Testis (tissue), 3 donors: ENCODE data around the gene DHDDS. TPM values are rescaled to one million over a fixed set of nuclear protein-coding genes. Genes with fewer than 3 reads are reported as not detected.

Experiments
- DNase-seq: peaks from one replicate; pipeline ENCODE4 v3.0.0-alpha.2; 2019
- H3K27ac ChIP-seq, 2 donors: fragments of 200-600 bp; sonication (generic); one replicate each; pipeline ENCODE4 v1.5.1; 2019
- H3K27me3 ChIP-seq: fragments of 200-600 bp; sonication (generic); one replicate; pipeline ENCODE4 v1.5.1; 2019
- H3K36me3 ChIP-seq: fragments of 200-600 bp; sonication (generic); one replicate; pipeline ENCODE4 v1.5.1; 2017; ENCODE audit warnings: low read depth; ENCODE audit errors: missing control alignments
- H3K4me1 ChIP-seq: fragments of 200-600 bp; sonication (generic); one replicate; pipeline ENCODE4 v1.5.1; 2019
- H3K4me3 ChIP-seq, 2 donors: fragments of 200-600 bp; sonication (generic); one replicate each; pipeline ENCODE4 v1.5.1; 2017 to 2019
- H3K9me3 ChIP-seq: fragments of 200-600 bp; sonication (generic); one replicate; pipeline ENCODE4 v1.5.1; 2017
- POLR2A ChIP-seq: fragments of 450-650 bp; IDR thresholded peaks from one replicate; pipeline ENCODE4 v1.6.1; 2017; ENCODE audit warnings: antibody characterized with exemption, mild to moderate bottlenecking, moderate library complexity
- WGBS, 2 donors: methylation state at CpG; one replicate each; pipeline ENCODE4 v1.1.5; 2018; 5-methylcytosine and 5-hydroxymethylcytosine counted together
- intact Hi-C: fragments of 100-400 bp; cut with DNase I; formaldehyde crosslinking; loops from one replicate; pipeline ENCODE4 v1.15.1; 2023; ENCODE audit warnings: low total_unique reads
- polyA plus RNA-seq: library from polyadenylated mRNA; stranded (reverse); fragments of 350-450 nt; fragmentation: Illumina TruSeq; extraction: RNeasy Lipid Tissue Mini Kit (QIAGEN cat#74804); gene quantifications from one replicate; pipeline ENCODE4 v1.2.3, GENCODE V29; 2014; ENCODE audit warnings: low read depth, low replicate concordance; ENCODE audit not compliant: insufficient read depth
- total RNA-seq, 2 donors: library from RNA; depleted of rRNA; stranded (reverse); fragments of >200 nt; gene quantifications; one replicate each; pipeline ENCODE4 v1.2.3, GENCODE V29; 2016
- TF ChIP-seq, protein P1 (sequence below), 3 experiments: fragments of 450-650 bp in 2 of 3; fragments of 200-600 bp in 1 of 3; sonication (generic) in 1 of 3; IDR thresholded peaks; one replicate each; pipeline ENCODE4 v1.5.1; 2016 to 2019; ENCODE audit warnings: antibody characterized with exemption in 3 of 3, mild to moderate bottlenecking in 2 of 3, moderate library complexity in 1 of 3

Gene DHDDS
- total and polyA plus RNA-seq, 3 donors from 2014 or later = 31.5 to 60.7 (median 54.8) TPM

- no peaks in the 10 kb centered on the region for H3K36me3 ChIP-seq
Measured at GRCh38 chr1:26474818-26475217, 42.7 kb downstream of the DHDDS start.

GRCh38 chr1:26475989-26476388, 43.9 kb downstream of the DHDDS start:
- Histone ChIP-seq H3K36me3 (no peaks in the 10 kb centered on the region), H3K27ac (no peak overlapping the region), H3K9me3 (no peaks in the 10 kb centered on the region), H3K4me1 (peaks cover 15% of the 10 kb centered on the region), H3K27me3 (no peaks in the 10 kb centered on the region), H3K4me3 (no peak overlapping the region)
- intact Hi-C loops = no loop called here
- 81 to 83% methylated on average over 3 of the region's 3 CpGs for WGBS, 2 donors
- DNase-seq = no peak
- TF ChIP-seq, protein P1, sequence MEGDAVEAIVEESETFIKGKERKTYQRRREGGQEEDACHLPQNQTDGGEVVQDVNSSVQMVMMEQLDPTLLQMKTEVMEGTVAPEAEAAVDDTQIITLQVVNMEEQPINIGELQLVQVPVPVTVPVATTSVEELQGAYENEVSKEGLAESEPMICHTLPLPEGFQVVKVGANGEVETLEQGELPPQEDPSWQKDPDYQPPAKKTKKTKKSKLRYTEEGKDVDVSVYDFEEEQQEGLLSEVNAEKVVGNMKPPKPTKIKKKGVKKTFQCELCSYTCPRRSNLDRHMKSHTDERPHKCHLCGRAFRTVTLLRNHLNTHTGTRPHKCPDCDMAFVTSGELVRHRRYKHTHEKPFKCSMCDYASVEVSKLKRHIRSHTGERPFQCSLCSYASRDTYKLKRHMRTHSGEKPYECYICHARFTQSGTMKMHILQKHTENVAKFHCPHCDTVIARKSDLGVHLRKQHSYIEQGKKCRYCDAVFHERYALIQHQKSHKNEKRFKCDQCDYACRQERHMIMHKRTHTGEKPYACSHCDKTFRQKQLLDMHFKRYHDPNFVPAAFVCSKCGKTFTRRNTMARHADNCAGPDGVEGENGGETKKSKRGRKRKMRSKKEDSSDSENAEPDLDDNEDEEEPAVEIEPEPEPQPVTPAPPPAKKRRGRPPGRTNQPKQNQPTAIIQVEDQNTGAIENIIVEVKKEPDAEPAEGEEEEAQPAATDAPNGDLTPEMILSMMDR (IDR thresholded peaks at IDR 0.05) = no peak
- no peak for TF ChIP-seq POLR2A

More at GRCh38 chr1:26474818-26475217, 42.7 kb downstream of the DHDDS start:
- DNase-seq = no peak
- Histone ChIP-seq H3K9me3 (no peaks in the 10 kb centered on the region), H3K27me3 (no peaks in the 10 kb centered on the region), H3K27ac (no peak overlapping the region), H3K4me3 (no peak overlapping the region), H3K4me1 (peaks cover 15% of the 10 kb centered on the region)
- 92 to 94% methylated on average over 1 of the region's 1 CpG for WGBS, 2 donors
- intact Hi-C loops = no loop called here
- TF ChIP-seq POLR2A = no peak
- TF ChIP-seq, protein P1 (IDR thresholded peaks at IDR 0.05) = no peak

GRCh38 chr1:26476958-26477357, 44.8 kb downstream of the DHDDS start:
- TF ChIP-seq, protein P1 (IDR thresholded peaks at IDR 0.05) = no peak
- no peak for TF ChIP-seq POLR2A
- 85 to 87% methylated on average over 4 of the region's 4 CpGs for WGBS, 2 donors
- no peak for DNase-seq
- H3K27ac ChIP-seq = no peak overlapping the region
- no peaks in the 10 kb centered on the region for H3K27me3 ChIP-seq
- no peaks in the 10 kb centered on the region for H3K9me3 ChIP-seq
- no peaks in the 10 kb centered on the region for H3K36me3 ChIP-seq
- no peak overlapping the region for H3K4me3 ChIP-seq
- intact Hi-C loops = no loop called here
- peaks cover 10% of the 10 kb centered on the region for H3K4me1 ChIP-seq

DNA sequence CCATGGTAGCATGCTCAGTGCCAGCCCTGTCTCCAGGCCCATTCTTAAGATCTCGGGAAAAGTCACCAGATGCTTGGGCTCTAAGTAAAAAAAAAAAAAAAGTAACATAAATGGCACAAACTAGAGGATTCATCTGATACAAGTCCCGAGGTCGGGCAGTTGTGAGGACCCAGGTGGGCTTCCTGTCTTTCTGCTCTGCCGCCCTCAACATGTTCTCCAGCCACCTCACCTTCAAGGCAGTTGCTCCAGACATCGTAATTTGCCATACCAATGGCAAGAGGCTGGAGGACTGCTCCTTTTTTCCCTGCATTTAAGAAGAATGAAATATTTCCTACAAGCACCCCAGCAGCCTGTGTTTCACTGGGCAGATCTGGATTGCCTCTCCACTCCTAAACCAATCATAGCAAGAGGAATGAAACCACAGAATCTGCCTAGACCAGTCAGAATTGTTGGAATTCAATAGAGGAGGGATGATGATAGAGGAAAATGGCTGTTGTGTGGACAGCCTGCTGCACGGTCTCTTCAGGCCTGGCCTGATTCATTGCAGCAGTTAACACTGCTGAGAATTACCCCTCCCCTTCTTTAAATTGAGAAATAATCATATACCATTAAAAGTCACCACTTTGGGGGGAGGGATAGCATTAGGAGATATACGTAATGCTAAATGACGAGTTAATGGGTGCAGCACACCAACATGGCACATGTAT, 45.5 kb downstream of the DHDDS start:
- H3K36me3 ChIP-seq = no peaks in the 10 kb centered on the region
- TF ChIP-seq POLR2A = no peak
- TF ChIP-seq, protein P1 (IDR thresholded peaks at IDR 0.05) = no peak
- no peaks in the 10 kb centered on the region for H3K9me3 ChIP-seq
- intact Hi-C loops = no loop called here
- H3K4me1 ChIP-seq = peaks cover 10% of the 10 kb centered on the region
- no peak overlapping the region for H3K27ac ChIP-seq
- no peak overlapping the region for H3K4me3 ChIP-seq
- no peaks in the 10 kb centered on the region for H3K27me3 ChIP-seq
- 84 to 87% methylated on average over 8 of the region's 8 CpGs for WGBS, 2 donors
- no peak for DNase-seq

DNA sequence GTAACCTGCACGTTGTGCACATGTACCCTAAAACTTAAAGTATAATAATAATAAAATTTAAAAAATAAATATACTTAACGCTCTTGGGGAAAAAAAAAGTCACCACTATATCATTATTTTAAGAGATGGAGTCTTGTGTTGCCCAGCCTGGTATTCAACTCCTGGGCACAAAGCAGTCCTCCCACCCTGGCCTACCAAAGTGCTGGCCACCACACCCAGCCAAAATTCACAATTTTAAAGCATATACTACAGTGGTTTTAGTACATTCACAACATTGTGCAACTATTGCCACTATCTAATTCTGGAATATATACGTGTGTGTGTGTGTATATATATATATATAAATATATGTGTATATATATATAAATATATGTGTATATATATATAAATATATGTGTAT, 46.0 kb downstream of the DHDDS start:
- intact Hi-C loops = no loop called here
- no peaks in the 10 kb centered on the region for H3K27me3 ChIP-seq
- peaks cover 10% of the 10 kb centered on the region for H3K4me1 ChIP-seq
- 75 to 85% methylated on average over 3 of the region's 3 CpGs for WGBS, 2 donors
- H3K9me3 ChIP-seq = no peaks in the 10 kb centered on the region
- no peaks in the 10 kb centered on the region for H3K36me3 ChIP-seq
- TF ChIP-seq, protein P1 (IDR thresholded peaks at IDR 0.05) = no peak
- no peak for TF ChIP-seq POLR2A
- H3K27ac ChIP-seq = no peak overlapping the region
- no peak overlapping the region for H3K4me3 ChIP-seq
- DNase-seq = no peak
